ENCODE data around the gene KRTAP24-1.

KRTAP24-1 gene

DNA sequence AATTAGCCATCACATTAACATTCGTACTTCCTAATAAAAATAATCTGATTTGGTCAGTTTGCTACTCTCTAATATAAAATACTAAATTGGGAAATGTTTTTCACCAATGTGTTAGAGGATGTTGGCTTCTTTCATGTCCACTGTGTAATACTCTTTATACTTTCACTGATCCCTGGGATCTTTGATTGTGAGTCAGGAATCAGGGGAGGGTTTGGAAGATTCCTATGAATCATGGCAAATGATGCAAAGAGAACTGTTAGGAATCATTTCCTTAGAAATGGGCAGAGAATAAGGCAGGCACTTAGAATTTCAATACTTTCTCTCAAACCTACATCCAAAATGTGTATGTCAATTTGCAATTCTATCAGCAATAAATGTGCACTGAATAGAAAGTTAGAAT lies 31.0 kb downstream of the KRTAP24-1 start:
- H3K27me3 ChIP-seq: no peaks in the 10 kb centered on the region
- no peak for DNase-seq
- no peaks in the 10 kb centered on the region for H3K36me3 ChIP-seq
- TF ChIP-seq, protein P1, sequence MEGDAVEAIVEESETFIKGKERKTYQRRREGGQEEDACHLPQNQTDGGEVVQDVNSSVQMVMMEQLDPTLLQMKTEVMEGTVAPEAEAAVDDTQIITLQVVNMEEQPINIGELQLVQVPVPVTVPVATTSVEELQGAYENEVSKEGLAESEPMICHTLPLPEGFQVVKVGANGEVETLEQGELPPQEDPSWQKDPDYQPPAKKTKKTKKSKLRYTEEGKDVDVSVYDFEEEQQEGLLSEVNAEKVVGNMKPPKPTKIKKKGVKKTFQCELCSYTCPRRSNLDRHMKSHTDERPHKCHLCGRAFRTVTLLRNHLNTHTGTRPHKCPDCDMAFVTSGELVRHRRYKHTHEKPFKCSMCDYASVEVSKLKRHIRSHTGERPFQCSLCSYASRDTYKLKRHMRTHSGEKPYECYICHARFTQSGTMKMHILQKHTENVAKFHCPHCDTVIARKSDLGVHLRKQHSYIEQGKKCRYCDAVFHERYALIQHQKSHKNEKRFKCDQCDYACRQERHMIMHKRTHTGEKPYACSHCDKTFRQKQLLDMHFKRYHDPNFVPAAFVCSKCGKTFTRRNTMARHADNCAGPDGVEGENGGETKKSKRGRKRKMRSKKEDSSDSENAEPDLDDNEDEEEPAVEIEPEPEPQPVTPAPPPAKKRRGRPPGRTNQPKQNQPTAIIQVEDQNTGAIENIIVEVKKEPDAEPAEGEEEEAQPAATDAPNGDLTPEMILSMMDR (IDR thresholded peaks at IDR 0.05): no peak
- peaks cover 0 to 7% (median 0%) of the 10 kb centered on the region in 3 donors for H3K9me3 ChIP-seq
- H3K4me3 ChIP-seq: no peak overlapping the region
- H3K27ac ChIP-seq: no peak overlapping the region
- intact Hi-C loops (cut with DNase I; ENCODE audit: low total_unique reads): no loop called here
- no peaks in the 10 kb centered on the region for H3K4me1 ChIP-seq

DNA sequence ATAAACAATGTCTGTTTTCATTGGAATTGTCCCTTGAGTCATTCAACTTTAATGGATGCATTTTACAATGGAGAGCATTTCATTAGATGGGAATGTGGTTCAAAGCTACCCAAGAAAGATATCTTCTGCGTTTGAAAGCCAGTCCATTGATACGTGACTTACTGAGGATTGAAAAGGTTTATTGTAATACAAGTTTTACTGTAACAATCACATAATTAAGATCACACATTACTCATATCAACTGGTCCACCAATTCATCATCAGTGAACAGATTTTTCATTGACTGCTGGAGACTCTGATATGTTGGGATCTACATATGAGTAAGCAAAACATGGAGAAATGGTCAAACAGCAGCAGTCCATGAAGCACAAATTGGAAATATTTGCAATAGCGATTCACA lies 32.8 kb downstream of the KRTAP24-1 start:
- Histone ChIP-seq H3K36me3 (no peaks in the 10 kb centered on the region), H3K4me3 (no peak overlapping the region), H3K27ac (no peak overlapping the region), H3K4me1 (no peaks in the 10 kb centered on the region), H3K27me3 (no peaks in the 10 kb centered on the region), H3K9me3 (peaks cover 0 to 7% (median 0%) of the 10 kb centered on the region in 3 donors)
- intact Hi-C loops (cut with DNase I; ENCODE audit: low total_unique reads): no loop called here
- no peak for DNase-seq
- TF ChIP-seq, protein P1 (IDR thresholded peaks at IDR 0.05): no peak

DNA sequence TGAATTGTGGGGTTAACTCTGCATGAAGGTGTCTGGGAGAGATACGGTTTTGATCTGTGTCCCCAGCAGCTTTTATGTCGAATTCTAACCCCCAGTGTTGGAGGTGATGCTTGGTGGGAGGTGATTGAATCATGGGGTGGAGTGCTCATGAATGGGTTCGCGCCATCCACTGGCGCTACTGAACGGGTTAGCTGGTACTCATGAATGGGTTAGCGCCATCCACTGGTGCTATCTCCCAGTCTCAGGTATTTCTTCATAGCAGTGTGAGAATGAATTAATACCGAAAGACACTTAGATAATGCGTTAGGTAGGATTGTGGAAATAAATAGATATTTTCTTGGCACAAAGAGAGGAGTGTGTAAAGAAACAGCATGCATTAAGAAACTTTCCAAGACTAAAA lies 33.9 kb downstream of the KRTAP24-1 start:
- Histone ChIP-seq H3K36me3 (no peaks in the 10 kb centered on the region), H3K9me3 (peaks cover 0 to 7% (median 0%) of the 10 kb centered on the region in 3 donors), H3K27me3 (no peaks in the 10 kb centered on the region), H3K27ac (no peak overlapping the region), H3K4me3 (no peak overlapping the region), H3K4me1 (no peaks in the 10 kb centered on the region)
- intact Hi-C loops (cut with DNase I; ENCODE audit: low total_unique reads): no loop called here
- TF ChIP-seq, protein P1 (IDR thresholded peaks at IDR 0.05): no peak
- DNase-seq: no peak

DNA sequence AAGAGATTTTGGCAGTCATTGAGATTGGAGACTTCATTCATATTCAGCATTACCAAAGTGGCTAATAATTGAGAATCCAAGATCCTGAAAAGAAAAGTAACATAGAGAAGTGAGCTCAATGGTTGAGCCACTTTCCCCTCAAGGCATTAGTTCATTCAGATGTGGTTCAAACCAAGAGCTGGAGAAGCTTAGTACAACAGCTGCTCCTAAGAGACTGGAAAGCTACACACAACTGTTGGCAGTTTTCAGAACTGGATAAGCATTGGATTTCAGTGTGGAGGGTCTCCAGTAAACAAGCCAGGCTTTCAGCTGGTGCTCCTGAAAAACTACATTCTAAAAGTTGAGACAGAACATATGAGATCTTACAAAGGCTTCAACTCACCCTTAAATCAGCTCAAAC lies 37.7 kb downstream of the KRTAP24-1 start:
- H3K27ac ChIP-seq: no peak overlapping the region
- no peaks in the 10 kb centered on the region for H3K9me3 ChIP-seq
- DNase-seq: no peak
- intact Hi-C loops (cut with DNase I; ENCODE audit: low total_unique reads): no loop called here
- H3K4me1 ChIP-seq: no peaks in the 10 kb centered on the region
- H3K36me3 ChIP-seq: no peaks in the 10 kb centered on the region
- H3K4me3 ChIP-seq: no peak overlapping the region
- TF ChIP-seq, protein P1 (IDR thresholded peaks at IDR 0.05): no peak
- H3K27me3 ChIP-seq: no peaks in the 10 kb centered on the region

DNA sequence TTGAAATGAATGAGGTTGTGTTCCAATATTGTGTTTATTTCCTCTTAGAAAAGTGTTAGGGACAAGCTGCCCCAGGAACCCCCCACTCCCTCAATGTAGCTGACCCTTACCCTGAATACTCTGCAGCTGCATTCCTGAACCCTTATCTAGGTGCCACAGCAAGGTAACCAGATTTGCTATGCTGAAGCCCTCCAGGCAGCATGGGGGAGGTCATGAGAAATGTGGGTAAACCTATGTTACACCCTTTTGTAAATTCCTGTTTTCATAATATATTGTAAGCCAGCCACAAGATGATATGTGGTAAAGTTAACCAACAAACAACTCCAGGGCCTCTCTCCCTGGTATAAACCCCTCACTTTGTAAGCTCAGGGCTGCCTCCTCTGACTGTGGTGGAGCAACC lies 39.1 kb downstream of the KRTAP24-1 start:
- no peaks in the 10 kb centered on the region for H3K27me3 ChIP-seq
- H3K27ac ChIP-seq: no peak overlapping the region
- H3K9me3 ChIP-seq: no peaks in the 10 kb centered on the region
- DNase-seq: no peak
- H3K36me3 ChIP-seq: no peaks in the 10 kb centered on the region
- no peaks in the 10 kb centered on the region for H3K4me1 ChIP-seq
- intact Hi-C loops (cut with DNase I; ENCODE audit: low total_unique reads): no loop called here
- H3K4me3 ChIP-seq: no peak overlapping the region
- TF ChIP-seq, protein P1 (IDR thresholded peaks at IDR 0.05): no peak

DNA sequence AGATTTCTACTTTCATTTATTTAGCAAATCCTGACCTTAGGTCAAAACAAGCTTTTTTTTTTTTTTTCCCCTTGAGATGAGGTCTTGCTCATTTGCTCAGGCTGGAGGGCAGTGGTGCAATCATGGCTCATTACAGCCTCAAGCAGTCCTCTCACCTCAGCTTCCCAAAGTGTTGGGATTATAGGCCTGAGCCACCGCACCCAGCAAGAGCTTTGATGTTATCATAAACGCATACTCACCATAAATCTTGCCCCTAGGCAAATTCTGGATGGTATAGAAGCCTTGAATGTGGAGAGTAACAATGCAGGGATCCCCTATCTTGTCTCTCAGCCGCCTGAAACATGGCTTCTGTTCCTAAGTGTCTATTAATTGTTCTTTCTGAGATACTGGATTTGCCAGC lies 42.1 kb downstream of the KRTAP24-1 start:
- Histone ChIP-seq H3K4me1 (no peaks in the 10 kb centered on the region), H3K27ac (no peak overlapping the region), H3K9me3 (no peaks in the 10 kb centered on the region), H3K4me3 (no peak overlapping the region), H3K27me3 (no peaks in the 10 kb centered on the region), H3K36me3 (no peaks in the 10 kb centered on the region)
- intact Hi-C loops (cut with DNase I; ENCODE audit: low total_unique reads): no loop called here
- no peak for DNase-seq
- TF ChIP-seq, protein P1 (IDR thresholded peaks at IDR 0.05): no peak
